Liver (tissue), 3 donors: ENCODE data around the gene FGL2.

Source experiments
- HNF4A ChIP-seq, 2 donors: conservative IDR thresholded peaks; 2 replicates each; pipeline ENCODE4 v1.6.1; 2016; ENCODE audit warnings: antibody characterized with exemption in 2 of 2, mild to moderate bottlenecking in 2 of 2
- YY1 ChIP-seq: IDR thresholded peaks from 2 replicates; pipeline ENCODE4 v1.6.1; 2016; ENCODE audit warnings: antibody characterized with exemption, mild to moderate bottlenecking
- TF ChIP-seq, protein P1 (sequence below): fragments of 150-350 bp; IDR thresholded peaks from 2 replicates; pipeline ENCODE4 v1.5.1; 2017; ENCODE audit warnings: improper control_type of control experiment, low read depth, low read length; ENCODE audit not compliant: missing input control
- TF ChIP-seq, protein P2 (sequence below): IDR thresholded peaks from 2 replicates; pipeline ENCODE4 v1.6.1; 2016; ENCODE audit warnings: antibody characterized with exemption
- TF ChIP-seq, protein P3 (sequence below): IDR thresholded peaks from 2 replicates; pipeline ENCODE4 v1.6.1; 2016; ENCODE audit warnings: antibody characterized with exemption
- donor health status: healthy.
- donor health status: healthy.

DNA sequence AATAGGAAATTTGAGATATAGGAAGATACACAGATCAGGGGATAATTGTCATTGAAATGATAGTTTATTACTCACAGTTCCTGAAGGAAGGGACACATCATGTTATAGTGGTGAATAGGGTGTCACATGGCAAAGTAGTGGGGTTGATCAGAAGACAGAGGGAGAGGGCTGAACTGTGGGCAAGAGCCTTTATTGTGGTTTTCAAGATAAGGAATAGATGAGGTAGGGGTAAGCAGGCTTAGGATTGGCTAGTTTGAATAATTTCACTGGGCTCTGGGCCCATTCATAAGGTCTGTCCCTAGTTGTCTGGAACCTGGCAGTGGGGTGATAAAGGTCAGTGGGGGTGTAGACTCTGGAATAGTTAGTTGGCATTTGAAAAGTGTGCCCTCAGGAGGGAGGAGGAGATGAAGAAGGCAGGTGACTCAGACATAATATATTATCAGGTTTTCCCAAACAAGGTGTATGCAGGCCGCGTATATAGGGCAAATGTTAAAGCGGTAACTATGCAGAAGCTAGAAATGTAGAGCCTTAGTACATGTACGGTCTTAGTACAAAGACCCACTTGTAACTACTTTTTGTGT lies 18.5 kb downstream of the FGL2 start:
- TF ChIP-seq, protein P1, sequence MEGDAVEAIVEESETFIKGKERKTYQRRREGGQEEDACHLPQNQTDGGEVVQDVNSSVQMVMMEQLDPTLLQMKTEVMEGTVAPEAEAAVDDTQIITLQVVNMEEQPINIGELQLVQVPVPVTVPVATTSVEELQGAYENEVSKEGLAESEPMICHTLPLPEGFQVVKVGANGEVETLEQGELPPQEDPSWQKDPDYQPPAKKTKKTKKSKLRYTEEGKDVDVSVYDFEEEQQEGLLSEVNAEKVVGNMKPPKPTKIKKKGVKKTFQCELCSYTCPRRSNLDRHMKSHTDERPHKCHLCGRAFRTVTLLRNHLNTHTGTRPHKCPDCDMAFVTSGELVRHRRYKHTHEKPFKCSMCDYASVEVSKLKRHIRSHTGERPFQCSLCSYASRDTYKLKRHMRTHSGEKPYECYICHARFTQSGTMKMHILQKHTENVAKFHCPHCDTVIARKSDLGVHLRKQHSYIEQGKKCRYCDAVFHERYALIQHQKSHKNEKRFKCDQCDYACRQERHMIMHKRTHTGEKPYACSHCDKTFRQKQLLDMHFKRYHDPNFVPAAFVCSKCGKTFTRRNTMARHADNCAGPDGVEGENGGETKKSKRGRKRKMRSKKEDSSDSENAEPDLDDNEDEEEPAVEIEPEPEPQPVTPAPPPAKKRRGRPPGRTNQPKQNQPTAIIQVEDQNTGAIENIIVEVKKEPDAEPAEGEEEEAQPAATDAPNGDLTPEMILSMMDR = no peak
- no peak for TF ChIP-seq HNF4A (conservative IDR thresholded peaks at IDR 0.05)
- TF ChIP-seq, protein P2, sequence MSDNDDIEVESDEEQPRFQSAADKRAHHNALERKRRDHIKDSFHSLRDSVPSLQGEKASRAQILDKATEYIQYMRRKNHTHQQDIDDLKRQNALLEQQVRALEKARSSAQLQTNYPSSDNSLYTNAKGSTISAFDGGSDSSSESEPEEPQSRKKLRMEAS = no peak
- no peak for TF ChIP-seq YY1
- TF ChIP-seq, protein P3, sequence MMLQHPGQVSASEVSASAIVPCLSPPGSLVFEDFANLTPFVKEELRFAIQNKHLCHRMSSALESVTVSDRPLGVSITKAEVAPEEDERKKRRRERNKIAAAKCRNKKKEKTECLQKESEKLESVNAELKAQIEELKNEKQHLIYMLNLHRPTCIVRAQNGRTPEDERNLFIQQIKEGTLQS = no peak
